Thoracic aorta (tissue), 2 donors: Measurements from ENCODE around the gene SH2D5. TPM values are rescaled to one million over a fixed set of nuclear protein-coding genes. Genes with fewer than 3 reads are reported as not detected.

ENCODE experiments used
- ATAC-seq: fragments of 150-250 bp; one replicate; pipeline ENCODE4 v1.8.0; 2017; ENCODE audit warnings: low read depth; ENCODE audit not compliant: insufficient number of reproducible peaks, low FRiP score
- DNase-seq: peaks from one replicate; pipeline ENCODE4 v3.0.0-alpha.2; 2020; ENCODE audit warnings: low spot score
- H3K27ac ChIP-seq, 2 donors: fragments of 200-600 bp; sonication (generic); 1 replicate in 1 of 2; 2 replicates in 1 of 2; pipeline ENCODE4 v1.5.1; 2016; ENCODE audit warnings: mild to moderate bottlenecking in 2 of 2, moderate library complexity in 2 of 2
- H3K27me3 ChIP-seq: fragments of 200-600 bp; sonication (generic); replicated peaks from 2 replicates; pipeline ENCODE4 v1.6.0; 2016; ENCODE audit warnings: mild to moderate bottlenecking; ENCODE audit not compliant: insufficient read depth
- H3K36me3 ChIP-seq: fragments of 200-600 bp; sonication (generic); one replicate; pipeline ENCODE4 v1.5.1; 2016
- H3K4me1 ChIP-seq, 2 donors: fragments of 200-600 bp; sonication (generic); 1 replicate in 1 of 2; 2 replicates in 1 of 2; pipeline versions ENCODE4 v1.5.1 to v1.6.0; 2016; ENCODE audit warnings: low read depth in 2 of 2, mild to moderate bottlenecking in 1 of 2; ENCODE audit not compliant: control insufficient read depth in 1 of 2
- H3K4me3 ChIP-seq: fragments of 200-600 bp; sonication (generic); 2 replicates; pipeline ENCODE4 v1.5.1; 2016; ENCODE audit warnings: mild to moderate bottlenecking
- H3K9me3 ChIP-seq: fragments of 200-600 bp; sonication (generic); 2 replicates; pipeline ENCODE4 v1.5.1; 2016
- total RNA-seq, 2 donors: library from RNA; depleted of rRNA; stranded (reverse); fragments of >200 nt; gene quantifications; one replicate each; pipeline versions ENCODE4 v1.1.0 to v1.2.3, GENCODE V29; 2016
- TF ChIP-seq, protein P1 (sequence below): fragments of 200-600 bp; sonication (generic); IDR thresholded peaks from one replicate; pipeline ENCODE4 v1.5.1; 2019; ENCODE audit warnings: antibody characterized with exemption

Gene SH2D5
- total RNA-seq, 2 donors from 2014 or later: 0.41 TPM; not detected in 1

DNA sequence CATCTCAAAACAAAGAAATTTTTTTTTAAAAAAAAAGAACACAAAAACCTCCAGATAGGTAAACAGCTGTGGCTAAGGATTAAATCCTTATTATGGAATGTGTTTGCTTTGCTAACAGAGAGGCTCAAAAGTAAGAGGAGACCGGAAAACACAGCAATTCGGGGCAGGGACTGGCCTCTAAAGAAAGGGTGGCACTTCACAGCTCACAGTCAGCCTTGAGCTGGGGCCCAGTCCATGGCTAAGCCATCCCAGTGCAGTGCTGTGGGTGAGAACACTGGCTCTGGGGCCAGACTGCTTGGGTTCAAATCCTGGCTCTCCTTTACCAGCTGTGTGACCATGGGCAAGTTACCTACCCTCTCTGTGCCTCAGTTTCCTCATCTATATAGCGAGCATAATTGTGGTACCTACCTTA lies 42.9 kb downstream of the SH2D5 start:
- no peak overlapping the region for H3K27ac ChIP-seq
- TF ChIP-seq, protein P1, sequence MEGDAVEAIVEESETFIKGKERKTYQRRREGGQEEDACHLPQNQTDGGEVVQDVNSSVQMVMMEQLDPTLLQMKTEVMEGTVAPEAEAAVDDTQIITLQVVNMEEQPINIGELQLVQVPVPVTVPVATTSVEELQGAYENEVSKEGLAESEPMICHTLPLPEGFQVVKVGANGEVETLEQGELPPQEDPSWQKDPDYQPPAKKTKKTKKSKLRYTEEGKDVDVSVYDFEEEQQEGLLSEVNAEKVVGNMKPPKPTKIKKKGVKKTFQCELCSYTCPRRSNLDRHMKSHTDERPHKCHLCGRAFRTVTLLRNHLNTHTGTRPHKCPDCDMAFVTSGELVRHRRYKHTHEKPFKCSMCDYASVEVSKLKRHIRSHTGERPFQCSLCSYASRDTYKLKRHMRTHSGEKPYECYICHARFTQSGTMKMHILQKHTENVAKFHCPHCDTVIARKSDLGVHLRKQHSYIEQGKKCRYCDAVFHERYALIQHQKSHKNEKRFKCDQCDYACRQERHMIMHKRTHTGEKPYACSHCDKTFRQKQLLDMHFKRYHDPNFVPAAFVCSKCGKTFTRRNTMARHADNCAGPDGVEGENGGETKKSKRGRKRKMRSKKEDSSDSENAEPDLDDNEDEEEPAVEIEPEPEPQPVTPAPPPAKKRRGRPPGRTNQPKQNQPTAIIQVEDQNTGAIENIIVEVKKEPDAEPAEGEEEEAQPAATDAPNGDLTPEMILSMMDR: no peak
- no peak overlapping the region for H3K4me3 ChIP-seq
- no peak for DNase-seq
- H3K36me3 ChIP-seq: no peaks in the 10 kb centered on the region
- no peak for ATAC-seq
- no peaks in the 10 kb centered on the region for H3K9me3 ChIP-seq
- no peaks in the 10 kb centered on the region for H3K27me3 ChIP-seq
- H3K4me1 ChIP-seq: no peaks in the 10 kb centered on the region

DNA sequence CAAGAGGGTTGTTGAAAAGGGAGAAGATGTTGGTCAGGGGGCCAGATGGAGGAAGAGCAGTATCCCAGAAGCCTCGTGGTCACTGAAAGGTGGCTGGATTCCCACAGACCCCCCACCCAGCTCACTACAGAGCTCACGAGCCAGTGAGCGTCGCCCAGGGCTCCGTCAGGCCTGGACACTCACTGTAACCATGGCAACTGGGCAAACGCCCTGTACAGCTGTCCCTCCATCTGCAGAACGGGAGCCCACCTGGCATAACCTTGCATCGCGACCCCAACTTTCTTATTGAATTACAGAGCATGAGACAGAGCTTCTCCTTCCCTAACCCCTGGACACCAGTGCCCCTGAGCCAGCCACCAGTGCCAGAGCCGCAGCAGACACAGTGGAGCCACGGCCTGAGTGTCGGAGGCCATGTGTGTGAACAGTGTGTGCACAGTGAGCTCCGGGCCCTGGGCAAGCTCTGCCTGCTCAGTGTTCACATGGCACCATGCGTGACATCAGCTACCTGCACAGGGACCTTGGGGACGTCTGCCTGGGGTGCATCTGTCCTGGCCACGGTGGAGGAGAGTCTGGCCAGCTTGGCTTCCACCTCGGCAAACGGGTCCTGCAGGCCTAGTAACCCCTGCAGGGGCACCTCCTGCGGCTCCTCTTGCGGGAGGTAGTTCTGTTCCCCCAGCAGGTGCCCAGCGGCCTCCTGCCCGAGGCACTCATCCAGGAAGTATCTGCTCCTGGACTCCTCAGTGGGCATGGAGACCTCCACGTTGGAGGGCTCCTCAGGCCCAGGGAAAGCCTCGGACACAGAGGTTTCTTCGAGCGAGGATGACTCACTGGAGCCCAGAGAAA lies 45.4 kb downstream of the SH2D5 start:
- Histone ChIP-seq H3K27ac (no peak overlapping the region), H3K27me3 (no peaks in the 10 kb centered on the region), H3K4me3 (no peak overlapping the region), H3K9me3 (no peaks in the 10 kb centered on the region), H3K36me3 (no peaks in the 10 kb centered on the region), H3K4me1 (no peaks in the 10 kb centered on the region)
- DNase-seq (no peak), ATAC-seq (no peak)
- TF ChIP-seq, protein P1: no peak

DNA sequence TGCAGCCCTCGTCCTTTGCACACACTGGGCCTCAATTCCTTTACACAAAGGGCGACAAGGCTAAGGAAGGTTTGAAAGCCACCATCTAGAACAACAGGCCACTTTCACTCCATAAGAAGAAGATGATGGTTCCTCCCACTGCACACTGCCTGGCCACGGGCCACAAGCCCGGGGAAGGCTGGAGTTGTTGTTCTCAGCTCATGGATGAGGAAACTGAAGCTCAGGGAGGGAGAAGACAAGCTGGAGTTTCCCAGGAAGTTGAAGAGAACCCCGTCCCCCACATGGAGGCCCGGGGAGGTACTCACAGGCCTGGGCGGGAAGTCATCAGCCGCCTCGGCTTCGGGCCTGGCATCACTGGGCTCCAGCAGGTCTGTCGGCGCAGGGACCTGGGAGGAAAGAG lies 46.8 kb downstream of the SH2D5 start:
- DNase-seq: no peak
- H3K9me3 ChIP-seq: no peaks in the 10 kb centered on the region
- no peaks in the 10 kb centered on the region for H3K27me3 ChIP-seq
- H3K27ac ChIP-seq: peak overlapping the region in 1 of 2 donors; percentile 1
- ATAC-seq: no peak
- H3K36me3 ChIP-seq: no peaks in the 10 kb centered on the region
- TF ChIP-seq, protein P1: no peak
- H3K4me1 ChIP-seq: no peaks in the 10 kb centered on the region
- no peak overlapping the region for H3K4me3 ChIP-seq

- H3K36me3 ChIP-seq: no peaks in the 10 kb centered on the region
- DNase-seq (no peak), ATAC-seq (no peak)
- no peaks in the 10 kb centered on the region for H3K27me3 ChIP-seq
- H3K9me3 ChIP-seq: no peaks in the 10 kb centered on the region
- TF ChIP-seq, protein P1: no peak
- H3K4me3 ChIP-seq: no peak overlapping the region
- H3K27ac ChIP-seq: peak overlapping the region in 1 of 2 donors; percentile 1
- H3K4me1 ChIP-seq: no peaks in the 10 kb centered on the region
Measured at GRCh38 chr1:20685099-20685662, 47.3 kb downstream of the SH2D5 start.

- Histone ChIP-seq H3K4me1 (no peaks in the 10 kb centered on the region), H3K27ac (no peak overlapping the region), H3K27me3 (no peaks in the 10 kb centered on the region), H3K9me3 (no peaks in the 10 kb centered on the region), H3K4me3 (no peak overlapping the region), H3K36me3 (no peaks in the 10 kb centered on the region)
- TF ChIP-seq, protein P1: no peak
- ATAC-seq (no peak), DNase-seq (no peak)
Measured at GRCh38 chr1:20684651-20685050, 47.9 kb downstream of the SH2D5 start.
